Lung (tissue), 12 donors: ENCODE results near the gene MFAP4. TPM values are rescaled to one million over a fixed set of nuclear protein-coding genes. Genes with fewer than 3 reads are reported as not detected.

ENCODE experiments used
- ATAC-seq: fragments of 200-7000 bp; cut with Tn5 transposase; one replicate; pipeline ENCODE4 v1.9.1; 2020; ENCODE audit warnings: moderate number of reproducible peaks; ENCODE audit not compliant: insufficient read depth, low FRiP score
- DNase-seq, 3 donors: peaks; one replicate each; pipeline ENCODE4 v3.0.0-alpha.2; 2013 to 2017
- H3K27ac ChIP-seq, 2 donors: one replicate each; pipeline ENCODE4 v1.5.1; 2013; ENCODE audit warnings: mild to moderate bottlenecking in 2 of 2, moderate library complexity in 2 of 2, control low read depth in 1 of 2, inconsistent platforms in 1 of 2, low read depth in 1 of 2, low read length in 1 of 2
- H3K27me3 ChIP-seq, 3 donors: one replicate each; pipeline ENCODE4 v1.5.1; 2013; ENCODE audit warnings: low read length in 2 of 3; ENCODE audit not compliant: control insufficient read depth in 3 of 3, insufficient read depth in 3 of 3
- H3K36me3 ChIP-seq, 4 donors: one replicate each; pipeline ENCODE4 v1.5.1; 2013; ENCODE audit warnings: low read length in 4 of 4, mild to moderate bottlenecking in 1 of 4, moderate library complexity in 1 of 4; ENCODE audit not compliant: control insufficient read depth in 4 of 4, insufficient read depth in 4 of 4
- H3K4me1 ChIP-seq, 5 donors: one replicate each; pipeline ENCODE4 v1.5.1; 2013; ENCODE audit warnings: low read length in 5 of 5, mild to moderate bottlenecking in 2 of 5, moderate library complexity in 1 of 5; ENCODE audit not compliant: control insufficient read depth in 5 of 5, insufficient read depth in 5 of 5
- H3K4me3 ChIP-seq: one replicate; pipeline ENCODE4 v1.5.1; 2013; ENCODE audit warnings: mild to moderate bottlenecking, control low read depth, moderate library complexity
- H3K9ac ChIP-seq, 2 donors: one replicate each; pipeline ENCODE4 v1.5.1; 2013; ENCODE audit warnings: low read length in 2 of 2, control low read depth in 1 of 2; ENCODE audit not compliant: insufficient read depth in 1 of 2
- H3K9me3 ChIP-seq, 4 donors: one replicate each; pipeline ENCODE4 v1.5.1; 2013; ENCODE audit warnings: low read length in 3 of 4, mild to moderate bottlenecking in 1 of 4, moderate library complexity in 1 of 4; ENCODE audit not compliant: control insufficient read depth in 4 of 4, insufficient read depth in 3 of 4
- CTCF ChIP-seq: IDR thresholded peaks from 2 replicates; pipeline ENCODE4 v1.5.1; 2012; ENCODE audit warnings: mild to moderate bottlenecking; ENCODE audit errors: control extremely low read depth, extremely low read depth
- WGBS, 2 donors: extraction: QIAGEN DNeasy Blood & Tissue Kit; methylation state at CpG; one replicate each; pipeline ENCODE4 v1.1.7; 2013; 5-methylcytosine and 5-hydroxymethylcytosine counted together
- polyA plus RNA-seq, 2 donors: library from polyadenylated mRNA; stranded (reverse); fragments of 200-250 nt; gene quantifications; one replicate each; pipeline ENCODE4 v1.2.1, GENCODE V29; 2013
- total RNA-seq, 2 donors: library from RNA; depleted of rRNA in 1 of 2; stranded (reverse); fragments of >200 nt in 1 of 2; gene quantifications; one replicate each; pipeline ENCODE4 v1.2.1, GENCODE V29; 2014 to 2021
- donor health status: control.
- donor health status: control.
- donor health status: Bipolar disorder and iron deficiency.
- donor health status: healthy.
- donor health status: DM: yes; HTN: yes; CAD: no.

The MFAP4 gene
- total and polyA plus RNA-seq, 4 donors = 45.7 to 156 (median 92.2) TPM

- Histone ChIP-seq H3K4me1 (peaks cover 0 to 79% (median 49%) of the 10 kb centered on the region in 5 donors), H3K9me3 (peaks cover 0 to 2% (median 0%) of the 10 kb centered on the region in 4 donors), H3K36me3 (peaks cover 3 to 47% (median 37%) of the 10 kb centered on the region in 4 donors), H3K27ac (peak overlapping the region; percentile 51 to 69), H3K4me3 (no peak overlapping the region), H3K9ac (peak overlapping the region in 1 of 2 donors; percentile 36), H3K27me3 (no peaks in the 10 kb centered on the region)
- DNase-seq (no peak), ATAC-seq (no peak)
- TF ChIP-seq CTCF = no peak
- 78 to 83% methylated on average over 9 of the region's 9 CpGs for WGBS, 2 donors
Observed at GRCh38 chr17:19385521-19385983, 1.4 kb downstream of the MFAP4 start.

- DNase-seq = peak; percentile 98 to 99 (median 99)
- H3K9ac ChIP-seq = no peak overlapping the region
- H3K27me3 ChIP-seq = no peaks in the 10 kb centered on the region
- H3K4me1 ChIP-seq = peaks cover 0 to 76% (median 48%) of the 10 kb centered on the region in 5 donors
- no peak for TF ChIP-seq CTCF
- no peak overlapping the region for H3K4me3 ChIP-seq
- ATAC-seq = peak; percentile 45
- WGBS, 2 donors = 31 to 53% methylated on average over 16 of the region's 16 CpGs
- peaks cover 0 to 2% (median 0%) of the 10 kb centered on the region in 4 donors for H3K9me3 ChIP-seq
- peaks cover 3 to 51% (median 44%) of the 10 kb centered on the region in 4 donors for H3K36me3 ChIP-seq
- peak overlapping the region; percentile 51 to 69 for H3K27ac ChIP-seq
Observed at GRCh38 chr17:19384723-19385391, 2.1 kb downstream of the MFAP4 start.

- Histone ChIP-seq H3K9ac (peak overlapping the region in 1 of 2 donors; percentile 10), H3K27me3 (no peaks in the 10 kb centered on the region), H3K36me3 (peaks cover 3 to 59% (median 50%) of the 10 kb centered on the region in 4 donors), H3K27ac (peak overlapping the region; percentile 34 to 45), H3K4me3 (no peak overlapping the region), H3K9me3 (peaks cover 0 to 2% (median 0%) of the 10 kb centered on the region in 4 donors), H3K4me1 (peaks cover 0 to 76% (median 43%) of the 10 kb centered on the region in 5 donors)
- no peak for DNase-seq
- no peak for TF ChIP-seq CTCF
- 84 to 94% methylated on average over 6 of the region's 6 CpGs for WGBS, 2 donors
- ATAC-seq = no peak
Observed at GRCh38 chr17:19383681-19384470, 3.1 kb downstream of the MFAP4 start.
